Spinal cord (tissue), 10 donors: ENCODE results near the gene CPN1. TPM values are rescaled to one million over a fixed set of nuclear protein-coding genes. Genes with fewer than 3 reads are reported as not detected.
A peak's percentile ranks its signal among the peaks of the same experiment; 100 is the strongest.

Experiments used
- DNase-seq, 6 donors: peaks; one replicate each; pipeline versions ENCODE4 v3.0.0 to v3.0.0-alpha.2; 2013 to 2015; ENCODE audit warnings: low spot score in 6 of 6, low read depth in 4 of 6
- H3K27ac ChIP-seq: one replicate; pipeline ENCODE4 v1.5.1; 2013; ENCODE audit warnings: low read depth, low read length, control low read depth
- H3K27me3 ChIP-seq: one replicate; pipeline ENCODE4 v1.6.1; 2013; ENCODE audit warnings: low read length; ENCODE audit not compliant: control insufficient read depth, insufficient read depth
- H3K36me3 ChIP-seq: one replicate; pipeline ENCODE4 v1.6.1; 2013; ENCODE audit warnings: low read length; ENCODE audit not compliant: control insufficient read depth, insufficient read depth
- H3K4me1 ChIP-seq: one replicate; pipeline ENCODE4 v1.6.1; 2013; ENCODE audit warnings: low read length; ENCODE audit not compliant: control insufficient read depth, insufficient read depth
- H3K4me3 ChIP-seq: one replicate; pipeline ENCODE4 v1.5.1; 2013; ENCODE audit warnings: low read depth, low read length, control low read depth
- H3K9me3 ChIP-seq: one replicate; pipeline ENCODE4 v1.6.1; 2013; ENCODE audit warnings: low read length; ENCODE audit not compliant: control insufficient read depth, insufficient read depth
- whole genome bisulfite sequencing: methylation state at CpG from one replicate; pipeline ENCODE4 v1.1.5; 2013; ENCODE audit warnings: missing lambda C conversion rate; ENCODE audit not compliant: insufficient coverage; 5-methylcytosine and 5-hydroxymethylcytosine counted together
- polyA plus RNA-seq, 2 donors: library from polyadenylated mRNA; unstranded; fragments of 120-200 nt; gene quantifications; one replicate each; pipeline ENCODE4 v1.2.1, GENCODE V29; 2013; ENCODE audit not compliant: insufficient read length in 2 of 2
- total RNA-seq, 2 donors: library from RNA; depleted of rRNA in 1 of 2; stranded (reverse); fragments of 120-200 nt in 1 of 2; fragments of >200 nt in 1 of 2; gene quantifications; one replicate each; pipeline versions ENCODE4 v1.2.3 to v1.2.4, GENCODE V29; 2013 to 2014
- donor health status: healthy.

The CPN1 gene
- total and polyA plus RNA-seq, 4 donors: 0.11 to 0.69 (median 0.25) TPM

GRCh38 chr10:100006243-100006886, 75.3 kb downstream of the CPN1 start:
- no peak for DNase-seq
- H3K9me3 ChIP-seq: no peaks in the 10 kb centered on the region
- H3K4me1 ChIP-seq: peaks cover 10% of the 10 kb centered on the region
- 45% methylated on average over 1 of the region's 4 CpGs for WGBS
- H3K27me3 ChIP-seq: no peaks in the 10 kb centered on the region
- H3K36me3 ChIP-seq: no peaks in the 10 kb centered on the region
- H3K27ac ChIP-seq: no peak overlapping the region
- H3K4me3 ChIP-seq: no peak overlapping the region

GRCh38 chr10:100004805-100005510, 76.7 kb downstream of the CPN1 start:
- H3K27me3 ChIP-seq: no peaks in the 10 kb centered on the region
- 88% methylated on average over 3 of the region's 3 CpGs for WGBS
- H3K4me3 ChIP-seq: no peak overlapping the region
- no peak for DNase-seq
- no peak overlapping the region for H3K27ac ChIP-seq
- no peaks in the 10 kb centered on the region for H3K9me3 ChIP-seq
- peaks cover 10% of the 10 kb centered on the region for H3K4me1 ChIP-seq
- H3K36me3 ChIP-seq: no peaks in the 10 kb centered on the region

- Histone ChIP-seq H3K27me3 (no peaks in the 10 kb centered on the region), H3K9me3 (no peaks in the 10 kb centered on the region), H3K4me3 (no peak overlapping the region), H3K27ac (no peak overlapping the region), H3K36me3 (no peaks in the 10 kb centered on the region), H3K4me1 (no peaks in the 10 kb centered on the region)
- DNase-seq: no peak
- 60% methylated on average over 1 of the region's 6 CpGs for WGBS
These were observed 81.5 kb downstream of the CPN1 start for GRCh38 chr10:100000109-100000644.

- no peak for DNase-seq
- Histone ChIP-seq H3K9me3 (no peaks in the 10 kb centered on the region), H3K4me1 (no peaks in the 10 kb centered on the region), H3K4me3 (no peak overlapping the region), H3K27ac (no peak overlapping the region), H3K36me3 (no peaks in the 10 kb centered on the region), H3K27me3 (no peaks in the 10 kb centered on the region)
- WGBS: 97% methylated on average over 4 of the region's 8 CpGs
These were observed 82.2 kb downstream of the CPN1 start for GRCh38 chr10:99999319-100000108.

- WGBS: 85% methylated on average over 3 of the region's 6 CpGs
- no peaks in the 10 kb centered on the region for H3K27me3 ChIP-seq
- no peak overlapping the region for H3K4me3 ChIP-seq
- no peaks in the 10 kb centered on the region for H3K9me3 ChIP-seq
- no peak for DNase-seq
- H3K36me3 ChIP-seq: no peaks in the 10 kb centered on the region
- H3K4me1 ChIP-seq: no peaks in the 10 kb centered on the region
- H3K27ac ChIP-seq: no peak overlapping the region
These were observed 82.8 kb downstream of the CPN1 start for GRCh38 chr10:99998889-99999288.

- Histone ChIP-seq H3K36me3 (no peaks in the 10 kb centered on the region), H3K4me3 (no peak overlapping the region), H3K27me3 (no peaks in the 10 kb centered on the region), H3K27ac (peak overlapping the region; percentile 45), H3K9me3 (no peaks in the 10 kb centered on the region), H3K4me1 (no peaks in the 10 kb centered on the region)
- WGBS: no CpG with 5 or more reads among the region's 4 CpGs
- DNase-seq: peak in 2 of 6 donors; percentile 43 to 73
These were observed 84.7 kb downstream of the CPN1 start for GRCh38 chr10:99996671-99997648.

GRCh38 chr10:99995713-99996112, 86.0 kb downstream of the CPN1 start:
- Histone ChIP-seq H3K9me3 (no peaks in the 10 kb centered on the region), H3K36me3 (no peaks in the 10 kb centered on the region), H3K4me1 (no peaks in the 10 kb centered on the region), H3K27me3 (no peaks in the 10 kb centered on the region), H3K27ac (peak overlapping the region; percentile 36), H3K4me3 (no peak overlapping the region)
- no peak for DNase-seq
- 66% methylated on average over 2 of the region's 3 CpGs for WGBS

GRCh38 chr10:99995269-99995668, 86.4 kb downstream of the CPN1 start:
- Histone ChIP-seq H3K36me3 (no peaks in the 10 kb centered on the region), H3K4me1 (no peaks in the 10 kb centered on the region), H3K27me3 (no peaks in the 10 kb centered on the region), H3K4me3 (no peak overlapping the region), H3K9me3 (no peaks in the 10 kb centered on the region), H3K27ac (peak overlapping the region; percentile 36)
- DNase-seq: no peak
- WGBS: 88% methylated on average over 3 of the region's 3 CpGs

GRCh38 chr10:99994801-99995200, 86.9 kb downstream of the CPN1 start:
- peak overlapping the region; percentile 15 for H3K27ac ChIP-seq
- no peak overlapping the region for H3K4me3 ChIP-seq
- no peak for DNase-seq
- H3K27me3 ChIP-seq: no peaks in the 10 kb centered on the region
- H3K4me1 ChIP-seq: no peaks in the 10 kb centered on the region
- no peaks in the 10 kb centered on the region for H3K36me3 ChIP-seq
- 100% methylated on average over 1 of the region's 5 CpGs for WGBS
- H3K9me3 ChIP-seq: no peaks in the 10 kb centered on the region
